Pancreas (tissue), 10 donors: Measurements from ENCODE around the gene SERBP1. TPM values are rescaled to one million over a fixed set of nuclear protein-coding genes. Genes with fewer than 3 reads are reported as not detected.
A peak's percentile ranks its signal among the peaks of the same experiment; 100 is the strongest.

Experiments used
- ATAC-seq, 4 donors: fragments of 200-7000 bp; cut with Tn5 transposase; one replicate each; pipeline versions ENCODE4 v1.8.0 to v1.9.1; 2020; ENCODE audit warnings: mild to moderate bottlenecking in 4 of 4, moderate library complexity in 4 of 4
- DNase-seq, 6 donors: peaks; one replicate each; pipeline ENCODE4 v3.0.0-alpha.2; 2020
- FAIRE-seq: peaks from 2 replicates; lab custom pipeline; 2012; peaks lifted over from hg19 to GRCh38; lab: Jason Lieb, UNC
- H3K27ac ChIP-seq, 4 donors: fragments of 200-600 bp; sonication (generic); 1 replicate in 3 of 4; 2 replicates in 1 of 4; pipeline versions ENCODE4 v1.5.0 to v1.8.0; 2020
- H3K27me3 ChIP-seq, 4 donors: fragments of 200-600 bp; one replicate each; pipeline ENCODE4 v1.8.0; 2021
- H3K36me3 ChIP-seq, 3 donors: fragments of 200-600 bp; sonication (generic) in 1 of 3; one replicate each; pipeline versions ENCODE4 v1.5.0 to v1.8.0; 2020 to 2021
- H3K4me1 ChIP-seq, 3 donors: fragments of 200-600 bp; one replicate each; pipeline ENCODE4 v1.8.0; 2021
- H3K4me3 ChIP-seq, 4 donors: fragments of 200-600 bp; sonication (generic) in 2 of 4; one replicate each; pipeline versions ENCODE4 v1.5.0 to v1.8.0; 2020 to 2021
- H3K9me3 ChIP-seq, 4 donors: fragments of 200-600 bp; one replicate each; pipeline ENCODE4 v1.8.0; 2021
- CTCF ChIP-seq, 4 donors: fragments of 200-600 bp; sonication (generic) in 3 of 4; IDR thresholded peaks; one replicate each; pipeline versions ENCODE4 v1.5.0 to v1.8.0; 2021; ENCODE audit warnings: antibody characterized with exemption in 4 of 4
- WGBS, 2 donors: extraction: QIAGEN DNeasy Blood & Tissue Kit; methylation state at CpG; one replicate each; pipeline ENCODE4 v1.1.7; 2013; 5-methylcytosine and 5-hydroxymethylcytosine counted together
- intact Hi-C, 3 donors: fragments of 100-400 bp; cut with DNase I; formaldehyde crosslinking; loops; one replicate each; pipeline versions ENCODE4 v1.11.1 to v1.14.2; 2022
- polyA plus RNA-seq, 2 donors: library from polyadenylated mRNA; stranded (reverse); fragments of 200-250 nt; gene quantifications; one replicate each; pipeline ENCODE4 v1.2.3, GENCODE V29; 2013
- total RNA-seq, 6 donors: library from RNA; stranded (reverse); fragmentation: NEBNext Ultra II Directional in 4 of 6; extraction: Animal tissue kit (Norgen Biotek cat#: 25700) in 4 of 6; gene quantifications; one replicate each; pipeline versions ENCODE4 v1.2.1 to v1.2.4, GENCODE V29; 2021 to 2023
- donor health status: healthy with polysubstance abuse.
- donor health status: DM: no; HTN: no; CAD: no; lungs with moderate emphysema.
- donor health status: DM: no; HTN: no; CAD: no.
- donor health status: control.
- donor health status: control.
- donor health status: Bipolar disorder and iron deficiency.
- donor health status: DM: yes; HTN: yes; CAD: no.
- donor health status: DM: no; HTN: no; CAD: no.
- donor health status: DM: no; HTN: no; CAD: no.
- donor health status: DM: yes; HTN: yes; CAD: no.

Gene SERBP1
- total and polyA plus RNA-seq, 8 donors = 38.8 to 138 (median 87.2) TPM

GRCh38 chr1:67441739-67442281 lies 11.6 kb upstream of the SERBP1 start:
- DNase-seq = no peak
- Histone ChIP-seq H3K36me3 (no peaks in the 10 kb centered on the region), H3K4me1 (no peaks in the 10 kb centered on the region), H3K9me3 (no peaks in the 10 kb centered on the region), H3K27me3 (no peaks in the 10 kb centered on the region), H3K4me3 (no peak overlapping the region), H3K27ac (no peak overlapping the region)
- no peak for ATAC-seq
- no peak for FAIRE-seq
- 84% methylated on average over 2 of the region's 2 CpGs for WGBS, 2 donors
- intact Hi-C loops = no loop called here
- TF ChIP-seq CTCF (IDR thresholded peaks at IDR 0.05) = no peak

- 34 to 37% methylated on average over 3 of the region's 3 CpGs for WGBS, 2 donors
- intact Hi-C loops = no loop called here
- FAIRE-seq (no peak), DNase-seq (peak in 5 of 6 donors; percentile 11 to 66 (median 31)), ATAC-seq (peak in 3 of 4 donors; percentile 39 to 47 (median 46))
- no peaks in the 10 kb centered on the region for H3K27me3 ChIP-seq
- no peak overlapping the region for H3K4me3 ChIP-seq
- H3K36me3 ChIP-seq = no peaks in the 10 kb centered on the region
- no peaks in the 10 kb centered on the region for H3K9me3 ChIP-seq
- no peak overlapping the region for H3K27ac ChIP-seq
- TF ChIP-seq CTCF (IDR thresholded peaks at IDR 0.05) = no peak
- no peaks in the 10 kb centered on the region for H3K4me1 ChIP-seq
Observed at GRCh38 chr1:67441183-67441582, 11.0 kb upstream of the SERBP1 start.

GRCh38 chr1:67440339-67440738 lies 10.1 kb upstream of the SERBP1 start:
- no peaks in the 10 kb centered on the region for H3K4me1 ChIP-seq
- H3K27ac ChIP-seq = no peak overlapping the region
- no peak overlapping the region for H3K4me3 ChIP-seq
- DNase-seq = no peak
- WGBS, 2 donors = 71 to 79% methylated on average over 3 of the region's 3 CpGs
- intact Hi-C loops = no loop called here
- no peak for FAIRE-seq
- no peaks in the 10 kb centered on the region for H3K9me3 ChIP-seq
- ATAC-seq = no peak
- H3K27me3 ChIP-seq = no peaks in the 10 kb centered on the region
- TF ChIP-seq CTCF (IDR thresholded peaks at IDR 0.05) = no peak
- H3K36me3 ChIP-seq = no peaks in the 10 kb centered on the region

- Histone ChIP-seq H3K27ac (no peak overlapping the region), H3K4me3 (no peak overlapping the region), H3K27me3 (no peaks in the 10 kb centered on the region), H3K9me3 (no peaks in the 10 kb centered on the region), H3K36me3 (no peaks in the 10 kb centered on the region), H3K4me1 (no peaks in the 10 kb centered on the region)
- no peak for TF ChIP-seq CTCF (IDR thresholded peaks at IDR 0.05)
- 81 to 84% methylated on average over 6 of the region's 6 CpGs for WGBS, 2 donors
- FAIRE-seq = no peak
- intact Hi-C loops = no loop called here
- no peak for DNase-seq
- no peak for ATAC-seq
Observed at GRCh38 chr1:67439277-67440029, 9.3 kb upstream of the SERBP1 start.

GRCh38 chr1:67437961-67438360 lies 7.8 kb upstream of the SERBP1 start:
- Histone ChIP-seq H3K4me3 (no peak overlapping the region), H3K27ac (no peak overlapping the region), H3K4me1 (no peaks in the 10 kb centered on the region), H3K27me3 (no peaks in the 10 kb centered on the region), H3K36me3 (no peaks in the 10 kb centered on the region), H3K9me3 (no peaks in the 10 kb centered on the region)
- WGBS, 2 donors = 45 to 58% methylated on average over 2 of the region's 2 CpGs
- TF ChIP-seq CTCF (IDR thresholded peaks at IDR 0.05) = no peak
- intact Hi-C loops = no loop called here
- FAIRE-seq = no peak
- DNase-seq = no peak
- no peak for ATAC-seq
